Erythroblast (primary cell): ENCODE results near the gene WDR90.

Experiments used
- GATA1 ChIP-seq: IDR thresholded peaks from 2 replicates; pipeline ENCODE4 v1.6.1; 2011; ENCODE audit warnings: low read depth, mild to moderate bottlenecking, control low read depth, low read length, moderate library complexity
- POLR2A ChIP-seq: IDR thresholded peaks from 2 replicates; pipeline ENCODE4 v1.6.1; 2011; ENCODE audit warnings: mild to moderate bottlenecking, low read length

DNA sequence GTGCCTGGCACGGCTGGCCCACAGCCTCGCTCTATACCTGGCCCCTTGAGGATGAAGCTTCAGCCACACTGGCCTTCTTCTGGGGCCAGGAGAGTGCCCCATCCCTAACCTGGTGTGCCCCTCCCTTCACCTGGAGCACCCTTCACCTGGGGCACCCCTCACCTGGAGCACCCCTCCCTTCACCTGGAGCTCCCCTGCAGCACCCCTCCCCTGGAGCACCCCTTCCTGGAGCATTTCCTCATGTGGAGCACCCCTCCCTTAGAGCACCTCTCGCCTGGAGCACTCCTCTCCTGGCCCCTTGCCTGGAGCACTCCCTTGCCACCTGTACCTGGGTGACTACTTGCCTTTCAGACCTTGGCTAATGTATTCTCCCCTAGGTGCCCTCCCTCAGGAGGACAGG is 58.9 kb downstream of the WDR90 start:
- TF ChIP-seq POLR2A: no peak
- no peak for TF ChIP-seq GATA1
